Astrocyte (in vitro differentiated cells and primary cell): ENCODE measurements around the gene CERS1. TPM values are rescaled to one million over a fixed set of nuclear protein-coding genes. Genes with fewer than 3 reads are reported as not detected.

Experiments used
- DNase-seq: peaks from one replicate; pipeline ENCODE4 v3.0.0-alpha.2; 2010; ENCODE audit warnings: low read depth
- FAIRE-seq: peaks from 2 replicates; lab custom pipeline; 2011; peaks lifted over from hg19 to GRCh38; lab: Jason Lieb, UNC
- H2AFZ ChIP-seq: 2 replicates; pipeline ENCODE4 v1.6.0; 2012; ENCODE audit warnings: low read depth, low read length, inconsistent platforms
- H3K27ac ChIP-seq: 2 replicates; pipeline ENCODE4 v1.5.1; 2011; ENCODE audit warnings: low read depth, low read length, inconsistent platforms
- H3K27me3 ChIP-seq: 2 replicates; pipeline ENCODE4 v1.6.0; 2011; ENCODE audit warnings: low read length, inconsistent platforms; ENCODE audit not compliant: insufficient read depth
- H3K36me3 ChIP-seq: 2 replicates; pipeline ENCODE4 v1.5.1; 2011; ENCODE audit warnings: low read length, inconsistent platforms; ENCODE audit not compliant: insufficient read depth
- H3K4me1 ChIP-seq: 2 replicates; pipeline ENCODE4 v1.5.1; 2011; ENCODE audit warnings: low read length, inconsistent platforms; ENCODE audit not compliant: insufficient read depth
- H3K4me2 ChIP-seq: 2 replicates; pipeline ENCODE4 v1.6.0; 2012; ENCODE audit warnings: low read length, inconsistent platforms
- H3K4me3 ChIP-seq: 2 replicates; pipeline ENCODE4 v1.5.1; 2011; ENCODE audit warnings: low read depth, mild to moderate bottlenecking, low read length, inconsistent platforms; ENCODE audit not compliant: insufficient read depth
- H3K79me2 ChIP-seq: 2 replicates; pipeline ENCODE4 v1.6.0; 2012; ENCODE audit warnings: mild to moderate bottlenecking, low read length, inconsistent platforms; ENCODE audit not compliant: insufficient read depth
- H3K9ac ChIP-seq: 2 replicates; pipeline ENCODE4 v1.6.0; 2012; ENCODE audit warnings: mild to moderate bottlenecking, low read length, inconsistent platforms
- H3K9me3 ChIP-seq: 2 replicates; pipeline ENCODE4 v1.5.1; 2012; ENCODE audit warnings: low read depth, mild to moderate bottlenecking, low read length, inconsistent platforms; ENCODE audit not compliant: insufficient read depth
- H4K20me1 ChIP-seq: 2 replicates; pipeline ENCODE4 v1.6.0; 2012; ENCODE audit warnings: low read length, inconsistent platforms; ENCODE audit not compliant: insufficient read depth
- H3K27ac Mint-ChIP-seq: one replicate; pipeline ENCODE4 v1.8.0; 2021; ENCODE audit warnings: mild to moderate bottlenecking, mixed read lengths; ENCODE audit not compliant: unreplicated experiment
- H3K27me3 Mint-ChIP-seq: one replicate; pipeline ENCODE4 v1.8.0; 2021; ENCODE audit warnings: low read depth, mixed read lengths; ENCODE audit not compliant: unreplicated experiment
- H3K36me3 Mint-ChIP-seq: one replicate; pipeline ENCODE4 v1.8.0; 2021; ENCODE audit warnings: low read depth, mixed read lengths; ENCODE audit not compliant: unreplicated experiment
- H3K4me1 Mint-ChIP-seq: one replicate; pipeline ENCODE4 v1.8.0; 2021; ENCODE audit warnings: low read depth, mixed read lengths; ENCODE audit not compliant: unreplicated experiment
- H3K4me3 Mint-ChIP-seq: one replicate; pipeline ENCODE4 v1.8.0; 2021; ENCODE audit warnings: mild to moderate bottlenecking, moderate library complexity, mixed read lengths; ENCODE audit not compliant: unreplicated experiment
- H3K9me3 Mint-ChIP-seq: one replicate; pipeline ENCODE4 v1.8.0; 2021; ENCODE audit warnings: mild to moderate bottlenecking, mixed read lengths; ENCODE audit not compliant: unreplicated experiment
- CTCF ChIP-seq: IDR thresholded peaks from 2 replicates; pipeline ENCODE4 v1.5.1; 2011; ENCODE audit warnings: low read depth, mild to moderate bottlenecking, inconsistent platforms, low read length, moderate library complexity; ENCODE audit not compliant: insufficient read depth
- EZH2 ChIP-seq: IDR thresholded peaks from 2 replicates; pipeline ENCODE4 v1.6.1; 2012; ENCODE audit warnings: mild to moderate bottlenecking, low read length, inconsistent platforms; ENCODE audit not compliant: insufficient read depth
- total RNA-seq: library from RNA; stranded (reverse); gene quantifications from 2 replicates; pipeline ENCODE4 v1.2.1, GENCODE V29; 2021

Gene CERS1
- total RNA-seq, 1 donor from 2014 or later = 6.8 TPM

- H3K27ac ChIP-seq = no peak overlapping the region
- Mint-ChIP-seq H3K4me1 (no peaks in the 10 kb centered on the region), H3K36me3 (peaks cover 21% of the 10 kb centered on the region), H3K27ac (peak overlapping the region; percentile 45), H3K4me3 (peak overlapping the region; percentile 54), H3K27me3 (no peaks in the 10 kb centered on the region), H3K9me3 (peaks cover under 1% of the 10 kb centered on the region)
- no peak overlapping the region for H3K4me2 ChIP-seq
- no peaks in the 10 kb centered on the region for H3K27me3 ChIP-seq
- no peaks in the 10 kb centered on the region for H3K9me3 ChIP-seq
- H2AFZ ChIP-seq = no peak overlapping the region
- no peak overlapping the region for H3K9ac ChIP-seq
- H3K79me2 ChIP-seq = no peaks in the 10 kb centered on the region
- DNase-seq (no peak), FAIRE-seq (no peak)
- H4K20me1 ChIP-seq = peaks cover 44% of the 10 kb centered on the region
- no peaks in the 10 kb centered on the region for H3K4me1 ChIP-seq
- peaks cover 4% of the 10 kb centered on the region for H3K36me3 ChIP-seq
- TF ChIP-seq EZH2 (no peak), CTCF (no peak)
- H3K4me3 ChIP-seq = no peak overlapping the region
Measured at GRCh38 chr19:18871543-18871942, 24.4 kb downstream of the CERS1 start.

GRCh38 chr19:18870531-18871172 is 25.3 kb downstream of the CERS1 start:
- no peak overlapping the region for H2AFZ ChIP-seq
- FAIRE-seq = no peak

More at GRCh38 chr19:18870531-18871172, 25.3 kb downstream of the CERS1 start:
- TF ChIP-seq CTCF (no peak), EZH2 (no peak)
- Histone ChIP-seq H3K79me2 (no peaks in the 10 kb centered on the region), H3K9me3 (no peaks in the 10 kb centered on the region), H3K4me3 (no peak overlapping the region), H4K20me1 (peaks cover 52% of the 10 kb centered on the region), H3K27ac (no peak overlapping the region), H3K9ac (no peak overlapping the region), H3K4me2 (no peak overlapping the region), H3K36me3 (peaks cover 4% of the 10 kb centered on the region), H3K27me3 (no peaks in the 10 kb centered on the region), H3K4me1 (no peaks in the 10 kb centered on the region)
- Mint-ChIP-seq H3K27ac (peak overlapping the region; percentile 53), H3K27me3 (no peaks in the 10 kb centered on the region), H3K36me3 (peaks cover 16% of the 10 kb centered on the region), H3K9me3 (no peaks in the 10 kb centered on the region), H3K4me3 (no peak overlapping the region), H3K4me1 (no peaks in the 10 kb centered on the region)
- DNase-seq = no peak
